Skeletal muscle cell (primary cell): ENCODE data around the gene ASB13.
"Not testable (repeated sequence)": the region's sequence is repeated elsewhere in the genome, so short reads cannot be mapped to it uniquely, and the experiment has no call there.

ENCODE experiments used
- DNase-seq: peaks from one replicate; pipeline ENCODE4 v3.0.0-alpha.2; 2010; ENCODE audit warnings: low read depth
- H3K4me3 ChIP-seq: 2 replicates; pipeline ENCODE4 v1.5.1; 2011; ENCODE audit warnings: low read depth, mild to moderate bottlenecking, control low read depth, low read length, moderate library complexity

ASB13 gene

GRCh38 chr10:5596611-5597341 is 69.6 kb downstream of the ASB13 start:
- H3K4me3 ChIP-seq, result no peak overlapping the region
- no peak for DNase-seq

GRCh38 chr10:5595994-5596471 is 70.4 kb downstream of the ASB13 start:
- peak overlapping the region; percentile 20 for H3K4me3 ChIP-seq
- DNase-seq, result peak; percentile 88

- peak overlapping the region; percentile 20 for H3K4me3 ChIP-seq
- DNase-seq, result no peak
Observed at GRCh38 chr10:5595591-5595990, 70.8 kb downstream of the ASB13 start.

GRCh38 chr10:5595095-5595494 is 71.3 kb downstream of the ASB13 start:
- DNase-seq, result no peak
- no peak overlapping the region for H3K4me3 ChIP-seq

GRCh38 chr10:5594271-5595049 is 71.9 kb downstream of the ASB13 start:
- DNase-seq, result no peak

GRCh38 chr10:5593347-5593746 is 73.0 kb downstream of the ASB13 start:
- not testable (repeated sequence) for H3K4me3 ChIP-seq, DNase-seq

More at GRCh38 chr10:5594271-5595049, 71.9 kb downstream of the ASB13 start:
- H3K4me3 ChIP-seq, result no peak overlapping the region

- H3K4me3 ChIP-seq, result no peak overlapping the region
Observed at GRCh38 chr10:5592070-5592469, 74.3 kb downstream of the ASB13 start.

GRCh38 chr10:5591336-5591824 is 75.0 kb downstream of the ASB13 start:
- no peak overlapping the region for H3K4me3 ChIP-seq

More at GRCh38 chr10:5592070-5592469, 74.3 kb downstream of the ASB13 start:
- no peak for DNase-seq

GRCh38 chr10:5590816-5591215 is 75.6 kb downstream of the ASB13 start:
- no peak overlapping the region for H3K4me3 ChIP-seq
- no peak for DNase-seq

More at GRCh38 chr10:5591336-5591824, 75.0 kb downstream of the ASB13 start:
- DNase-seq, result no peak

- no peak for DNase-seq
Observed at GRCh38 chr10:5589661-5590511, 76.5 kb downstream of the ASB13 start.

GRCh38 chr10:5589011-5589660 is 77.3 kb downstream of the ASB13 start:
- DNase-seq, result no peak
- H3K4me3 ChIP-seq, result no peak overlapping the region

More at GRCh38 chr10:5589661-5590511, 76.5 kb downstream of the ASB13 start:
- no peak overlapping the region for H3K4me3 ChIP-seq
